ENCODE measurements around the gene CYB561D1. TPM values are rescaled to one million over a fixed set of nuclear protein-coding genes. Genes with fewer than 3 reads are reported as not detected.

The CYB561D1 gene
- total and polyA plus RNA-seq, 9 of the 15 experiments (the other 6 are each of a cell fraction or from before 2014, with no cell fraction given), result 0.71 to 7.2 (median 3.5) TPM

DNA sequence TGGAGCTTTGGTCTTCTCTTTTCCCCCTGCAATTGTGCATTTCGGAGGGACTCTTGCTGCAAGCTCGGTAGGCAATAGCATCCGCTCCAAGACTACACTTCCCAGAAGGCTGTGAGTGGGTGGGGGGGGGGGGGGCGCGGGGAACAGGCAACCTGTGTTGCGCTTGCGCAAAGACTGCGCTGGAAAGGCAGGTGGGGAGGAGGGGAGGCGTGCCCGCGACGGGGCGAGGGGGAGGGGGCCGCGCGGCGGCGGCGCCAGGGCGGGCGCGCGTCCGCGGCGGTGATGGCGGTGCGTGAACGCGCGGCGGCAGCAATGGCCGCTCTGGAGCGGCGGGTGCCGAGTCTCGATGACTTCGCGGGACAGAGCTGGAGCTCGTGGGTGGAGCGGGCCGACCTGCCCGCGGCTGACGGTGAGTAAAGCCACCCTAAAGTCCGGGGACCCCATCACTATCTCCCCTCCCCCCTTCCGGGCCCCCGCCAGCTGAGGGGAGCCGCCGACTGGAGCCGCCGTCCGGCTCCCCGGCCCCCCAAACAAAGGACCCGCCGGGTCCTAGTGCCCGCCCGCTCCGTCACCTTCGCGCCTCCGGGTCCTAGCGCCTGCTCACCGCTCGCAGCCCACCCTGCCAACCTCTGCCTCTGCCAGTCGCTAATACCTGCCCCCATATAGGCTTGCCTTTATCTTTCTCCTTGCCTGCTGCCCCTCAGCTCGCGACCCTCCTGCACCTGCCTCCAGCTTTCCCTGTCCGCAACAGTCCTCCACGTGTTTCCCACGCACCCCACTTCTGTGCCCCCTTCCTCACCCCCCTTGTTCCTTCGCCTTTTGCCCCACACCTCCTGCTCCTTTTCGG is 10.0 kb upstream of the CYB561D1 start, which contains the start of gene ATXN7L2 (continued):
- TF ChIP-seq, protein P1, sequence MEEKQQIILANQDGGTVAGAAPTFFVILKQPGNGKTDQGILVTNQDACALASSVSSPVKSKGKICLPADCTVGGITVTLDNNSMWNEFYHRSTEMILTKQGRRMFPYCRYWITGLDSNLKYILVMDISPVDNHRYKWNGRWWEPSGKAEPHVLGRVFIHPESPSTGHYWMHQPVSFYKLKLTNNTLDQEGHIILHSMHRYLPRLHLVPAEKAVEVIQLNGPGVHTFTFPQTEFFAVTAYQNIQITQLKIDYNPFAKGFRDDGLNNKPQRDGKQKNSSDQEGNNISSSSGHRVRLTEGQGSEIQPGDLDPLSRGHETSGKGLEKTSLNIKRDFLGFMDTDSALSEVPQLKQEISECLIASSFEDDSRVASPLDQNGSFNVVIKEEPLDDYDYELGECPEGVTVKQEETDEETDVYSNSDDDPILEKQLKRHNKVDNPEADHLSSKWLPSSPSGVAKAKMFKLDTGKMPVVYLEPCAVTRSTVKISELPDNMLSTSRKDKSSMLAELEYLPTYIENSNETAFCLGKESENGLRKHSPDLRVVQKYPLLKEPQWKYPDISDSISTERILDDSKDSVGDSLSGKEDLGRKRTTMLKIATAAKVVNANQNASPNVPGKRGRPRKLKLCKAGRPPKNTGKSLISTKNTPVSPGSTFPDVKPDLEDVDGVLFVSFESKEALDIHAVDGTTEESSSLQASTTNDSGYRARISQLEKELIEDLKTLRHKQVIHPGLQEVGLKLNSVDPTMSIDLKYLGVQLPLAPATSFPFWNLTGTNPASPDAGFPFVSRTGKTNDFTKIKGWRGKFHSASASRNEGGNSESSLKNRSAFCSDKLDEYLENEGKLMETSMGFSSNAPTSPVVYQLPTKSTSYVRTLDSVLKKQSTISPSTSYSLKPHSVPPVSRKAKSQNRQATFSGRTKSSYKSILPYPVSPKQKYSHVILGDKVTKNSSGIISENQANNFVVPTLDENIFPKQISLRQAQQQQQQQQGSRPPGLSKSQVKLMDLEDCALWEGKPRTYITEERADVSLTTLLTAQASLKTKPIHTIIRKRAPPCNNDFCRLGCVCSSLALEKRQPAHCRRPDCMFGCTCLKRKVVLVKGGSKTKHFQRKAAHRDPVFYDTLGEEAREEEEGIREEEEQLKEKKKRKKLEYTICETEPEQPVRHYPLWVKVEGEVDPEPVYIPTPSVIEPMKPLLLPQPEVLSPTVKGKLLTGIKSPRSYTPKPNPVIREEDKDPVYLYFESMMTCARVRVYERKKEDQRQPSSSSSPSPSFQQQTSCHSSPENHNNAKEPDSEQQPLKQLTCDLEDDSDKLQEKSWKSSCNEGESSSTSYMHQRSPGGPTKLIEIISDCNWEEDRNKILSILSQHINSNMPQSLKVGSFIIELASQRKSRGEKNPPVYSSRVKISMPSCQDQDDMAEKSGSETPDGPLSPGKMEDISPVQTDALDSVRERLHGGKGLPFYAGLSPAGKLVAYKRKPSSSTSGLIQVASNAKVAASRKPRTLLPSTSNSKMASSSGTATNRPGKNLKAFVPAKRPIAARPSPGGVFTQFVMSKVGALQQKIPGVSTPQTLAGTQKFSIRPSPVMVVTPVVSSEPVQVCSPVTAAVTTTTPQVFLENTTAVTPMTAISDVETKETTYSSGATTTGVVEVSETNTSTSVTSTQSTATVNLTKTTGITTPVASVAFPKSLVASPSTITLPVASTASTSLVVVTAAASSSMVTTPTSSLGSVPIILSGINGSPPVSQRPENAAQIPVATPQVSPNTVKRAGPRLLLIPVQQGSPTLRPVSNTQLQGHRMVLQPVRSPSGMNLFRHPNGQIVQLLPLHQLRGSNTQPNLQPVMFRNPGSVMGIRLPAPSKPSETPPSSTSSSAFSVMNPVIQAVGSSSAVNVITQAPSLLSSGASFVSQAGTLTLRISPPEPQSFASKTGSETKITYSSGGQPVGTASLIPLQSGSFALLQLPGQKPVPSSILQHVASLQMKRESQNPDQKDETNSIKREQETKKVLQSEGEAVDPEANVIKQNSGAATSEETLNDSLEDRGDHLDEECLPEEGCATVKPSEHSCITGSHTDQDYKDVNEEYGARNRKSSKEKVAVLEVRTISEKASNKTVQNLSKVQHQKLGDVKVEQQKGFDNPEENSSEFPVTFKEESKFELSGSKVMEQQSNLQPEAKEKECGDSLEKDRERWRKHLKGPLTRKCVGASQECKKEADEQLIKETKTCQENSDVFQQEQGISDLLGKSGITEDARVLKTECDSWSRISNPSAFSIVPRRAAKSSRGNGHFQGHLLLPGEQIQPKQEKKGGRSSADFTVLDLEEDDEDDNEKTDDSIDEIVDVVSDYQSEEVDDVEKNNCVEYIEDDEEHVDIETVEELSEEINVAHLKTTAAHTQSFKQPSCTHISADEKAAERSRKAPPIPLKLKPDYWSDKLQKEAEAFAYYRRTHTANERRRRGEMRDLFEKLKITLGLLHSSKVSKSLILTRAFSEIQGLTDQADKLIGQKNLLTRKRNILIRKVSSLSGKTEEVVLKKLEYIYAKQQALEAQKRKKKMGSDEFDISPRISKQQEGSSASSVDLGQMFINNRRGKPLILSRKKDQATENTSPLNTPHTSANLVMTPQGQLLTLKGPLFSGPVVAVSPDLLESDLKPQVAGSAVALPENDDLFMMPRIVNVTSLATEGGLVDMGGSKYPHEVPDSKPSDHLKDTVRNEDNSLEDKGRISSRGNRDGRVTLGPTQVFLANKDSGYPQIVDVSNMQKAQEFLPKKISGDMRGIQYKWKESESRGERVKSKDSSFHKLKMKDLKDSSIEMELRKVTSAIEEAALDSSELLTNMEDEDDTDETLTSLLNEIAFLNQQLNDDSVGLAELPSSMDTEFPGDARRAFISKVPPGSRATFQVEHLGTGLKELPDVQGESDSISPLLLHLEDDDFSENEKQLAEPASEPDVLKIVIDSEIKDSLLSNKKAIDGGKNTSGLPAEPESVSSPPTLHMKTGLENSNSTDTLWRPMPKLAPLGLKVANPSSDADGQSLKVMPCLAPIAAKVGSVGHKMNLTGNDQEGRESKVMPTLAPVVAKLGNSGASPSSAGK (IDR thresholded peaks at IDR 0.05), result peak; percentile 97
- TF ChIP-seq SRF (CRISPR knock-in tag; IDR thresholded peaks at IDR 0.05) (0 out of 4 replicates have a peak, but pooled peaks of 1 of the 2 experiments have one; percentile 62), JUND (IDR thresholded peaks at IDR 0.05; ENCODE audit: borderline replicate concordance, low read depth, low read length) (peak; percentile 66), JUND (tag; IDR thresholded peaks at IDR 0.05; ENCODE audit: borderline replicate concordance, low read depth, low read length) (peak; percentile 62; the same call in 1 of the 3 replicates), SMARCA4 (IDR thresholded peaks at IDR 0.05) (peak; percentile 52; the same call in 1 of the 2 replicates), ZSCAN32 (CRISPR knock-in tag; IDR thresholded peaks at IDR 0.05) (no peak), ZNF584 (CRISPR knock-in tag; IDR thresholded peaks at IDR 0.05; ENCODE audit: low read depth) (peak; percentile 95), PTTG1 (tag; IDR thresholded peaks at IDR 0.05; ENCODE audit: low read depth) (no peak), PRPF4 (IDR thresholded peaks at IDR 0.05; ENCODE audit: insufficient read depth, low read depth, low read length, poor library complexity, severe bottlenecking) (peak; percentile 31), KLF10 (CRISPR knock-in tag; IDR thresholded peaks at IDR 0.05) (no peak)
- TF ChIP-seq, protein P2, sequence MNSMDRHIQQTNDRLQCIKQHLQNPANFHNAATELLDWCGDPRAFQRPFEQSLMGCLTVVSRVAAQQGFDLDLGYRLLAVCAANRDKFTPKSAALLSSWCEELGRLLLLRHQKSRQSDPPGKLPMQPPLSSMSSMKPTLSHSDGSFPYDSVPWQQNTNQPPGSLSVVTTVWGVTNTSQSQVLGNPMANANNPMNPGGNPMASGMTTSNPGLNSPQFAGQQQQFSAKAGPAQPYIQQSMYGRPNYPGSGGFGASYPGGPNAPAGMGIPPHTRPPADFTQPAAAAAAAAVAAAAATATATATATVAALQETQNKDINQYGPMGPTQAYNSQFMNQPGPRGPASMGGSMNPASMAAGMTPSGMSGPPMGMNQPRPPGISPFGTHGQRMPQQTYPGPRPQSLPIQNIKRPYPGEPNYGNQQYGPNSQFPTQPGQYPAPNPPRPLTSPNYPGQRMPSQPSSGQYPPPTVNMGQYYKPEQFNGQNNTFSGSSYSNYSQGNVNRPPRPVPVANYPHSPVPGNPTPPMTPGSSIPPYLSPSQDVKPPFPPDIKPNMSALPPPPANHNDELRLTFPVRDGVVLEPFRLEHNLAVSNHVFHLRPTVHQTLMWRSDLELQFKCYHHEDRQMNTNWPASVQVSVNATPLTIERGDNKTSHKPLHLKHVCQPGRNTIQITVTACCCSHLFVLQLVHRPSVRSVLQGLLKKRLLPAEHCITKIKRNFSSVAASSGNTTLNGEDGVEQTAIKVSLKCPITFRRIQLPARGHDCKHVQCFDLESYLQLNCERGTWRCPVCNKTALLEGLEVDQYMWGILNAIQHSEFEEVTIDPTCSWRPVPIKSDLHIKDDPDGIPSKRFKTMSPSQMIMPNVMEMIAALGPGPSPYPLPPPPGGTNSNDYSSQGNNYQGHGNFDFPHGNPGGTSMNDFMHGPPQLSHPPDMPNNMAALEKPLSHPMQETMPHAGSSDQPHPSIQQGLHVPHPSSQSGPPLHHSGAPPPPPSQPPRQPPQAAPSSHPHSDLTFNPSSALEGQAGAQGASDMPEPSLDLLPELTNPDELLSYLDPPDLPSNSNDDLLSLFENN (IDR thresholded peaks at IDR 0.05; ENCODE audit: low read depth in 2 of 2, low read length in 2 of 2), result peak in 1 of 2 experiments; percentile 63; a peak in 2 of 4 replicates

Measured in K562 (cell line).